Measurements from ENCODE around the gene JAG2. TPM values are rescaled to one million over a fixed set of nuclear protein-coding genes. Genes with fewer than 3 reads are reported as not detected.
A peak's percentile ranks its signal among the peaks of the same experiment; 100 is the strongest.

JAG2 gene
- total RNA-seq, 1 donor from 2014 or later: 32.5 TPM

GRCh38 chr14:105141486-105142281 lies 26.9 kb downstream of the JAG2 start:
- DNase-seq (ENCODE audit: low read depth): no peak

DNA sequence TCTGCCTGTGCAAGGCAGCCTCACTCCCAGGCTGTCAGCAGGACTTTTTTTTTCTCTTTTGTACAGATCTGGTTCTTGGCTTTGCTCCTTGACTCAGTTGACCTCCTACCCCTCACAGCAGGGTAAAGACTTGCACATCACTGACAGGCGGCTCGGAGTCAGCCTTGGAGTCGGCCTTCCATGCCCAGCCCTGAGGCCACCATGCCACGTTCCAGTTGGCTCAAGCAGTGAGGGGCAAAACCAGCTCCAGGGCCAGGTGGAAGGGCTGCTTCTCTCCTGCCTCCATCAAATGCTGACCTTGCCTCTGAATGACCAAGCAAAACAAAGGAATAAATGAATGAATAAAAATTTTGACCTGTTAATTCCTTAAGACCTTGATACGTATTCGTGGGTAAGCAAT lies 27.6 kb downstream of the JAG2 start:
- no peak for DNase-seq (ENCODE audit: low read depth)

- no peak for DNase-seq (ENCODE audit: low read depth)
These were observed 28.0 kb downstream of the JAG2 start for GRCh38 chr14:105140581-105140980.

DNA sequence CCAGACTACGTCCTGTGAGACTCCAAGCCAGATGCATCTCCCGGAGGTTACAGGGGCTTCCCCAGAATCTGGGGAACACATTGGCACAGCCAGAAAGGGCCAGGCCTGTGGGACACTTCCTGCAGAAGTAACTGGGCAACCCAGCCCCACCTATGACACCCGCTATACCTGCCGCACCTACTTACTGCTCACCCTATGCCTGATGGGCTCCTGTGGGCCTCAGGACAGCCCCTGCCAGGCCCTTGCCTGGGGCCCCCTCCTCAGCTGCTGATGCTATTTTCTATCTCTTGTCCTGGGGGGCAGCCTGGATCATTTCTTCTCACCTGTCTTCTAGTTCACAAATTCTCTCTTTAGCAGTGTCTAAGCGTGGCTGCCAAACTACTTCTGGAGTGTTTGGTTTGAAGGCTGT lies 28.7 kb downstream of the JAG2 start:
- DNase-seq (ENCODE audit: low read depth): no peak

DNA sequence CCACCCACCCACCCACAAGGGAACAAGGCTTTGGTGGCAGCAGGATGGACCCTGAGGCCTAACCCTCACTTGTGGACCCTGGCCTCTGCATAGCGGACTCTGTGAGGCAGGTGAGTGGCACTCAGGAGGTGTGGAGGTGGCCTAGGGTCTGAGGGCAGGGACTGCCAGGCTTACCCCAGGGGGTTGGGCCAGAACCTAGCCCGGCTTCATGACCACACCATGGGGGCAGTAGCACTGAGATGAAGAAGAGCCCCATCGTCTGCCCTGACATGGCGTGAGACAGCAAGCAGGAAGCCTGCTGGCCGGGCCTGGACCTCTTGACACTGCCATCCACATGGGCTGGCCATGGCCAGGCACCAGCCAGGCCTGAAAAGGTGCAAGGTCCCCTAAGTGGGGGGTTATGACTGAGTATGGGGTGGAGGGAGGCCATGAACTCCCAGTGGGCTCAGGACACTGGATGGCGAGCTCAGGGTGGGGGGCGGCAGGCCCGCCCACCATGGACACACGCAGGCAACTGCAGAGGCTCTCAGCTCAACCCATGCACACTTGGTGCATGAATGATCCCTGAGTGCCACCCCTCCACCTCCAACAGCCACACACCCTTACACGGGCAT lies 29.3 kb downstream of the JAG2 start:
- DNase-seq (ENCODE audit: low read depth): no peak

- no peak for DNase-seq (ENCODE audit: low read depth)
These were observed 29.9 kb downstream of the JAG2 start for GRCh38 chr14:105138551-105139111.

DNA sequence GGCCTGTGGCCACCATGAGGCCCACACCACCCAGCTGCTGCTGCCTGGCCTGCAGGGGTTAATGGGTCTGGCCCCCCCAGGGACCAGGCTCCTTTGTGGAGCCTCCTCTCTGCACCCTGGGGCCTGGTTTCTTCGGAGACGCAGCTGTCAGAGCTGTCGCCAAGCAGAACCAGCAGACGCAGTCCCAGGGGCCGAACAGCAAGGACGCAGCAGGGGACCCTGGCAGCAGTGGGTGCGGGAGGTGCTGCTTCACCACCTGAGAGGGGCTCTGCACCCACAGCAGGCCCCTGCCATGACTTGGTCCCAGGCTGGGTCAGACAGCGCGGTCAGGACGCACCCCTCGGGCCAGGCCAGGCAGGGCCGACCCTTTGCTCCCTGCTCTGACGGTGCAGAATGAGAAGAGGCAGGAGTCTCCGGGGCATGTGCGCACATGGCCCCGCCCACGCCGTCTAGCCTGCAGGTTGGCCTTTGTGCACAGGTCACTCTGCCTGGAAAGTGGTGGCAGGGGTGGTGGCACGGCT lies 30.5 kb downstream of the JAG2 start:
- DNase-seq (ENCODE audit: low read depth): no peak

DNA sequence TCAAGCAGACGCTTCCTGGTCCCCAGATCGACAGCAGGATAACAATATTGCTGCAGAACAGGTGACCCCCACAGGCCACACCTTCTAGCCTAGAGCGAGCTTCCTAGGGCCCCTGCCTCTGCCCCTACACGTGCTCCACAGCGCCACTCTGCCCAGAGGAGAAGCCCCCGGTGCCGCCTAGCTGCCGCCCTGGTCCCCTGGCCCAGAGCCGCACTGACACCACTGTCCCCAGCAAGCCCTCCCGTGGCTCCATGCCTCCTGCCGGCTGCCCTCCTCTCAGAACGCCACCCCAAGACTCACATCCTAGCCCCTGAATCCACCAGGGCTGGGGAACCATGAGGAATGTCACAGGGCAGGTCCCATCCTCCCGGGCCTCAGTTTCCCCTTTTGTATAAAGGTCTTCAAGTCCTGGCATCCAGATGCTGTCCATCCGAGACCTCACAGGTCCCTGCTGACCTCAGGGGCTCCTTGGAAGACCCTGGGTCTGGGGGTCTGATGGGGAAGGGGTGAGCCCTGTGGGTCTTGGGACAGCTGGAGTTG lies 31.0 kb downstream of the JAG2 start:
- DNase-seq (ENCODE audit: low read depth): no peak

- no peak for DNase-seq (ENCODE audit: low read depth)
These were observed 31.9 kb downstream of the JAG2 start for GRCh38 chr14:105136401-105137322.

- no peak for DNase-seq (ENCODE audit: low read depth)
These were observed 32.7 kb downstream of the JAG2 start for GRCh38 chr14:105135700-105136395.

DNA sequence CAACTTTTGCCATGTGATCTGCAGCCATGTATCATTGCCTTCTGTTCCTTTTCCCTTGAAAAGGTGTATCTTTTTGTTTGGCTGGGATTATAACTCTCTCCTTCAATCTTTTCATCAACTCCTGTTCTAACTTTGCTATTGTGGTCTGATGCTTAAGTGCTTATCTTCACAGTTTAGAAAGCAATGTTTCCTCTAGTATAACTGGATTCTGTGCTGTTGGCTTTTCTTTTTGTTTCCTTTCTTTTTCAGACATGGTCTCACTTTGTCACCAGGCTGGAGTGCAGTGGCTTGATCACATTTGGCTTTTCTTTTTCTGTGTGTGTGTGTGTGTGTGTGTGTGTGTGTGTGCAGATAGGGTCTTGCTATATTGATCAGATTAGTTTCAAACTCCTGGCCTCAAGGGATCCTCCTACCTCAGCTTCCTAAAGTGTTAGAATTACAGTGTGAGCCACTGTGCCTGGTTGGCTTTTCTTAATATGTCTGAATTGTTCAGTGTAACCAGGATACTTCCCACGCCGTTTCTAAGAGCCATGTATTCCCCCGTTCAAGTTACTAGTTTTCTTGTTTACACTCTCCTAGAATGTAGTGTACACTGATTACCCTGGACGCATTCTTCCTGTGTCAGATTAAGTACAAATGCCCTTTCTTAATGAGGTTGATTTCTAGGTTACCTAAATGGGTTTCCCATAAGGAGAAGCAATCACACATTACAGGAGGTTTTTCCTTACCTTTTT lies 35.5 kb downstream of the JAG2 start:
- DNase-seq (ENCODE audit: low read depth): no peak

DNA sequence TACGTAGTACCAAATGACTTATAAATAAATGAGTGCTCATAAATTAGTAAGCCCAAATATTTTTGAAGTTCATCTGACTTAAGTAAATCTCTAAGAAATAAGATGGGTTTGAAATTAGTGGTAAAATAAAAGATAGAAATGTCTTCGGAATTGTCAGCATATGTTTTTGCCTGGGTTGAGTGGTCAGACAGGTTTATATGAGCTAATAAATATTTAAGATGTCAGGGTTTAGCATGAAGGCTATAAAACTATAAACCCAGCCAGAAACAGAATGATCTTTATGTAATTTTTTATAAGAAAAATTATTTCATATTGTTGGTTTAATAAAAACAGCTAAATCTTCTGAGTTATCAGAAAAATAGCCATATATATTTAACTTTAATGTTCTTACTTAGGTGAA lies 37.3 kb downstream of the JAG2 start:
- DNase-seq (ENCODE audit: low read depth): peak; percentile 15

DNA sequence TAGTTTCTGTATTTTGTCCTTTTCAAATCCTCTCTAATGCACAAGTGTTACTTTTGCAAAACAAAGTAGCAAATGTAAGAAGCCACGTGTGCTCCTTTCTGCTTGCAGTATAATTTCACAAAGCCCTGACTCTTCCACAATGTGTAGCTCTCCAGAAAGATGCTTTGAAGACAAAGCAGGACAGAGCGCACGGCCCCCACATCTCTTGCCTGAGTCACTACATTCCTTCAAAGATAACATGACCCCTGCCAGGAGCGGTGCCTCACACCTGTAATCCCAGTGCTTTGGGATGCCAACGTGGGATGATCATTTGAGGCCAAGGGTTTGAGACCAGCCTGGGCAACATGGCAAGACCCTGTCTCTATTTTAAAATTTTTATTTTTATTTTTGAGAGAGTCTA lies 40.5 kb downstream of the JAG2 start:
- DNase-seq (ENCODE audit: low read depth): no peak

GRCh38 chr14:105126981-105127329 lies 41.6 kb downstream of the JAG2 start:
- DNase-seq (ENCODE audit: low read depth): no peak

- DNase-seq (ENCODE audit: low read depth): no peak
These were observed 42.2 kb downstream of the JAG2 start for GRCh38 chr14:105126126-105126980.

- no peak for DNase-seq (ENCODE audit: low read depth)
These were observed 43.8 kb downstream of the JAG2 start for GRCh38 chr14:105124823-105125222.

GRCh38 chr14:105123981-105124765 lies 44.4 kb downstream of the JAG2 start:
- no peak for DNase-seq (ENCODE audit: low read depth)

DNA sequence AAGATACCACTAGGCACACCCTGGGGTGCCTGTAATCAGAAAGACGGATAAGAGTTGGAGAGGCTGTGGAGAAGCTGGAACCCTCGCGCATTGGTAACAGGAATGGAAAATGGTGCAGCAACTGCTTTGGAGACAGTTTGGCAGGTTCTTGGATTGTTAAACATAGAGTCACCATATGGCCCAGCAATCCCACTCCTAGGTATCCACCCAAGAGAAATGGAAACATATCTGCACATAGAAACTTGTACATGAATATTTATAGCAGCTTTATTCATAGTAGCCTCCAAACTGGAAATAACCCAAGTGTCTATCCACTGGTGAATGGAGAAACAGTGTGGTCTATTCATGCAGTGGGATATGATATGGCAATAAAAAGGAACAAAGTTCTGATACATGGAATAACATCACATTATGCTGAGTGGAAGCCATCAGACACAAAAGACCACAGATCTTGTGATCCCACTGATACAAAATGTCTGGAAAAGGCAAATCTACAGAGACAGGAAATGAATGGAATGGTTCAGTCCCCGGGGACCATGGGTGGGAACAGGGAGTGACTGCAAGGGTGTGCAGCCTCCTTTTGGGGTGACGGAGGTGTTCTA lies 45.4 kb downstream of the JAG2 start:
- no peak for DNase-seq (ENCODE audit: low read depth)
